Liver (tissue), 9 donors: ENCODE data around the gene ZNF827. TPM values are rescaled to one million over a fixed set of nuclear protein-coding genes. Genes with fewer than 3 reads are reported as not detected.

Experiments used
- DNase-seq: peaks from one replicate; pipeline ENCODE4 v3.0.0-alpha.2; 2017; ENCODE audit warnings: low spot score
- H3K27ac ChIP-seq, 2 donors: one replicate each; pipeline ENCODE4 v1.7.0; 2013; ENCODE audit warnings: inconsistent platforms in 2 of 2, low read length in 2 of 2, control low read depth in 1 of 2, low read depth in 1 of 2, mild to moderate bottlenecking in 1 of 2
- H3K27me3 ChIP-seq, 4 donors: one replicate each; pipeline versions ENCODE4 v1.6.1 to v1.7.0; 2013; ENCODE audit warnings: low read length in 3 of 4, inconsistent platforms in 1 of 4, mild to moderate bottlenecking in 1 of 4, moderate library complexity in 1 of 4; ENCODE audit not compliant: control insufficient read depth in 4 of 4, insufficient read depth in 4 of 4
- H3K36me3 ChIP-seq, 4 donors: one replicate each; pipeline versions ENCODE4 v1.6.1 to v1.7.0; 2013; ENCODE audit warnings: low read length in 3 of 4, mild to moderate bottlenecking in 3 of 4, low read depth in 1 of 4, moderate library complexity in 1 of 4; ENCODE audit not compliant: control insufficient read depth in 4 of 4, insufficient read depth in 3 of 4
- H3K4me1 ChIP-seq, 4 donors: one replicate each; pipeline versions ENCODE4 v1.6.1 to v1.7.0; 2013; ENCODE audit warnings: low read length in 3 of 4, mild to moderate bottlenecking in 3 of 4, moderate library complexity in 1 of 4; ENCODE audit not compliant: control insufficient read depth in 4 of 4, insufficient read depth in 4 of 4
- H3K4me3 ChIP-seq, 3 donors: one replicate each; pipeline versions ENCODE4 v1.6.1 to v1.7.0; 2013; ENCODE audit warnings: low read length in 3 of 3, control low read depth in 1 of 3, low read depth in 1 of 3, mild to moderate bottlenecking in 1 of 3
- H3K9ac ChIP-seq, 2 donors: one replicate each; pipeline ENCODE4 v1.7.0; 2013; ENCODE audit warnings: low read length in 2 of 2, mild to moderate bottlenecking in 2 of 2, moderate library complexity in 2 of 2, control low read depth in 1 of 2, low read depth in 1 of 2
- H3K9me3 ChIP-seq, 4 donors: one replicate each; pipeline versions ENCODE4 v1.6.1 to v1.7.0; 2013; ENCODE audit warnings: low read length in 3 of 4; ENCODE audit not compliant: control insufficient read depth in 4 of 4
- ATF3 ChIP-seq: IDR thresholded peaks from 2 replicates; pipeline ENCODE4 v1.6.1; 2016; ENCODE audit warnings: antibody characterized with exemption
- EGR1 ChIP-seq, 2 donors: IDR thresholded peaks; 2 replicates each; pipeline ENCODE4 v1.6.1; 2016 to 2018; ENCODE audit warnings: antibody characterized with exemption in 2 of 2, low read depth in 2 of 2
- FOXA1 ChIP-seq: IDR thresholded peaks from 2 replicates; pipeline ENCODE4 v1.6.1; 2016; ENCODE audit warnings: antibody characterized with exemption
- FOXA2 ChIP-seq: IDR thresholded peaks from 2 replicates; pipeline ENCODE4 v1.6.1; 2016; ENCODE audit warnings: antibody characterized with exemption
- GABPA ChIP-seq, 2 donors: IDR thresholded peaks in 1 of 2; conservative IDR thresholded peaks in 1 of 2; 2 replicates each; pipeline ENCODE4 v1.6.1; 2016; ENCODE audit warnings: antibody characterized with exemption in 2 of 2, mild to moderate bottlenecking in 1 of 2, moderate library complexity in 1 of 2
- HNF4A ChIP-seq, 2 donors: conservative IDR thresholded peaks; 2 replicates each; pipeline ENCODE4 v1.6.1; 2016; ENCODE audit warnings: antibody characterized with exemption in 2 of 2, mild to moderate bottlenecking in 2 of 2
- HNF4G ChIP-seq: IDR thresholded peaks from 2 replicates; pipeline ENCODE4 v1.6.1; 2016; ENCODE audit warnings: antibody characterized with exemption
- JUND ChIP-seq, 2 donors: IDR thresholded peaks; 2 replicates each; pipeline ENCODE4 v1.6.1; 2016; ENCODE audit warnings: antibody characterized with exemption in 2 of 2
- NR2F2 ChIP-seq: IDR thresholded peaks from 2 replicates; pipeline ENCODE4 v1.6.1; 2016; ENCODE audit warnings: antibody characterized with exemption
- RAD21 ChIP-seq, 2 donors: IDR thresholded peaks; 2 replicates each; pipeline ENCODE4 v1.6.1; 2016; ENCODE audit warnings: antibody characterized with exemption in 2 of 2, mild to moderate bottlenecking in 2 of 2
- REST ChIP-seq: IDR thresholded peaks from 2 replicates; pipeline ENCODE4 v1.6.1; 2016; ENCODE audit warnings: antibody characterized with exemption, mild to moderate bottlenecking
- RXRA ChIP-seq, 2 donors: IDR thresholded peaks; 2 replicates each; pipeline ENCODE4 v1.6.1; 2017 to 2018; ENCODE audit warnings: antibody characterized with exemption in 2 of 2, mild to moderate bottlenecking in 1 of 2
- SP1 ChIP-seq: IDR thresholded peaks from 2 replicates; pipeline ENCODE4 v1.6.1; 2018; ENCODE audit warnings: antibody characterized with exemption, mild to moderate bottlenecking
- TAF1 ChIP-seq: conservative IDR thresholded peaks from 2 replicates; pipeline ENCODE4 v1.6.1; 2016; ENCODE audit warnings: antibody characterized with exemption, mild to moderate bottlenecking
- YY1 ChIP-seq: IDR thresholded peaks from 2 replicates; pipeline ENCODE4 v1.6.1; 2016; ENCODE audit warnings: antibody characterized with exemption, mild to moderate bottlenecking
- ZBTB33 ChIP-seq: IDR thresholded peaks from 2 replicates; pipeline ENCODE4 v1.6.1; 2016; ENCODE audit warnings: antibody characterized with exemption
- WGBS: extraction: QIAGEN DNeasy Blood & Tissue Kit; methylation state at CpG from one replicate; pipeline ENCODE4 v1.1.7; 2013; 5-methylcytosine and 5-hydroxymethylcytosine counted together
- polyA plus RNA-seq, 2 donors: library from polyadenylated mRNA; stranded (reverse) in 1 of 2; unstranded in 1 of 2; fragments of 200-250 nt in 1 of 2; fragments of >200 nt in 1 of 2; fragmentation: Nextera tagmentation in 1 of 2; extraction: Ambion mirVana in 1 of 2; gene quantifications; one replicate each; pipeline versions ENCODE4 v1.2.1 to v1.2.3, GENCODE V29; 2013 to 2015
- total RNA-seq, 2 donors: library from RNA; depleted of rRNA; stranded (reverse); fragments of >200 nt; gene quantifications; one replicate each; pipeline ENCODE4 v1.2.3, GENCODE V29; 2014
- TF ChIP-seq, protein P1 (sequence below): fragments of 150-350 bp; IDR thresholded peaks from 2 replicates; pipeline ENCODE4 v1.5.1; 2017; ENCODE audit warnings: improper control_type of control experiment, low read depth, low read length; ENCODE audit not compliant: missing input control
- TF ChIP-seq, protein P2 (sequence below): IDR thresholded peaks from 2 replicates; pipeline ENCODE4 v1.6.1; 2016; ENCODE audit warnings: antibody characterized with exemption
- donor health status: healthy.
- donor health status: healthy.
- donor health status: healthy.
- donor health status: healthy.
- donor health status: healthy.

ZNF827 gene
- total and polyA plus RNA-seq, 4 donors, result 0.46 to 2.9 (median 1.2) TPM

DNA sequence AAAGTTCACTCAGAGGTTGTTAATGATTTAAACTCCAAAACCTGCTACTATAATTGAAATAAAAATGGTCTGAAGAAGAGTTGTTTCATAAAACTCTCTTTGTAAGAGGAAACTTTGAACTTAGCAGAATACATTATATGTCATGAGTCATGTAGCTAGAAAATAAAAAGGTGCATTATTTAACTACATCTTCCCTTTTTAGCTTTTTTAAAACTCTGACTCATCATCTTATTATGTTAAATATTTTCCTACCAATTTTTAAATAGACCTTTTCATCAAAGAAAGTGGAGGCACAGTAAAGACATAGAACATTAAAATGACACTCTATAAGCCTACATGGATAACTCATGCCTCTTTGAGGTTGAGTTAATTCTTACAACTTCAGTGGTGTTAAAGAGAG lies 1.2 kb upstream of the ZNF827 start:
- H3K4me3 ChIP-seq, result no peak overlapping the region
- H3K27me3 ChIP-seq, result no peaks in the 10 kb centered on the region
- H3K9ac ChIP-seq, result no peak overlapping the region
- H3K9me3 ChIP-seq, result no peaks in the 10 kb centered on the region
- H3K36me3 ChIP-seq, result no peaks in the 10 kb centered on the region
- H3K4me1 ChIP-seq, result peaks cover 3 to 15% (median 9%) of the 10 kb centered on the region in 4 donors
- no peak overlapping the region for H3K27ac ChIP-seq
- TF ChIP-seq TAF1 (no peak), HNF4A (conservative IDR thresholded peaks at IDR 0.05) (no peak), JUND (IDR thresholded peaks at IDR 0.05) (no peak), RAD21 (IDR thresholded peaks at IDR 0.05) (no peak), REST (no peak), YY1 (no peak), GABPA (IDR thresholded peaks at IDR 0.05 in 1 of 2, conservative IDR thresholded peaks at IDR 0.05 in 1 of 2) (no peak), SP1 (no peak), FOXA1 (no peak), FOXA2 (no peak), EGR1 (IDR thresholded peaks at IDR 0.05; ENCODE audit: low read depth in 2 of 2) (no peak), ATF3 (no peak), NR2F2 (no peak)
- TF ChIP-seq, protein P1, sequence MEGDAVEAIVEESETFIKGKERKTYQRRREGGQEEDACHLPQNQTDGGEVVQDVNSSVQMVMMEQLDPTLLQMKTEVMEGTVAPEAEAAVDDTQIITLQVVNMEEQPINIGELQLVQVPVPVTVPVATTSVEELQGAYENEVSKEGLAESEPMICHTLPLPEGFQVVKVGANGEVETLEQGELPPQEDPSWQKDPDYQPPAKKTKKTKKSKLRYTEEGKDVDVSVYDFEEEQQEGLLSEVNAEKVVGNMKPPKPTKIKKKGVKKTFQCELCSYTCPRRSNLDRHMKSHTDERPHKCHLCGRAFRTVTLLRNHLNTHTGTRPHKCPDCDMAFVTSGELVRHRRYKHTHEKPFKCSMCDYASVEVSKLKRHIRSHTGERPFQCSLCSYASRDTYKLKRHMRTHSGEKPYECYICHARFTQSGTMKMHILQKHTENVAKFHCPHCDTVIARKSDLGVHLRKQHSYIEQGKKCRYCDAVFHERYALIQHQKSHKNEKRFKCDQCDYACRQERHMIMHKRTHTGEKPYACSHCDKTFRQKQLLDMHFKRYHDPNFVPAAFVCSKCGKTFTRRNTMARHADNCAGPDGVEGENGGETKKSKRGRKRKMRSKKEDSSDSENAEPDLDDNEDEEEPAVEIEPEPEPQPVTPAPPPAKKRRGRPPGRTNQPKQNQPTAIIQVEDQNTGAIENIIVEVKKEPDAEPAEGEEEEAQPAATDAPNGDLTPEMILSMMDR, result no peak
- DNase-seq, result no peak

GRCh38 chr4:145939441-145939750 lies 773 bp upstream of the ZNF827 start:
- H3K4me1 ChIP-seq, result peaks cover 3 to 15% (median 9%) of the 10 kb centered on the region in 4 donors
- WGBS, result 80% methylated on average over 2 of the region's 2 CpGs
- no peak for DNase-seq
- no peak overlapping the region for H3K27ac ChIP-seq
- H3K9me3 ChIP-seq, result no peaks in the 10 kb centered on the region
- H3K9ac ChIP-seq, result no peak overlapping the region
- no peaks in the 10 kb centered on the region for H3K27me3 ChIP-seq
- no peak overlapping the region for H3K4me3 ChIP-seq
- no peaks in the 10 kb centered on the region for H3K36me3 ChIP-seq
- TF ChIP-seq HNF4G (no peak), FOXA1 (no peak), RXRA (IDR thresholded peaks at IDR 0.05) (no peak), ZBTB33 (no peak), HNF4A (conservative IDR thresholded peaks at IDR 0.05) (no peak), ATF3 (no peak), FOXA2 (no peak), TAF1 (no peak), EGR1 (IDR thresholded peaks at IDR 0.05; ENCODE audit: low read depth in 2 of 2) (no peak), JUND (IDR thresholded peaks at IDR 0.05) (no peak), YY1 (no peak), NR2F2 (no peak), SP1 (no peak), REST (no peak), RAD21 (IDR thresholded peaks at IDR 0.05) (no peak)
- TF ChIP-seq, protein P1, result no peak
- TF ChIP-seq, protein P2, sequence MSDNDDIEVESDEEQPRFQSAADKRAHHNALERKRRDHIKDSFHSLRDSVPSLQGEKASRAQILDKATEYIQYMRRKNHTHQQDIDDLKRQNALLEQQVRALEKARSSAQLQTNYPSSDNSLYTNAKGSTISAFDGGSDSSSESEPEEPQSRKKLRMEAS, result no peak
